Activated CD8-positive, alpha-beta memory T cell treated with anti-CD3 and anti-CD28 coated beads, Interleukin-2, amount 50 U/mL, for 4 hours (primary cell): ENCODE results near the gene IL11RA.
A peak's percentile ranks its signal among the peaks of the same experiment; 100 is the strongest.

Source experiments
- DNase-seq: peaks from one replicate; pipeline ENCODE4 v3.0.0-alpha.2; 2020

Gene IL11RA

GRCh38 chr9:34688329-34689115 lies 36.5 kb downstream of the IL11RA start:
- no peak for DNase-seq

- DNase-seq: no peak
Observed at GRCh38 chr9:34689116-34689470, 37.1 kb downstream of the IL11RA start.

GRCh38 chr9:34689512-34689911 lies 37.5 kb downstream of the IL11RA start:
- DNase-seq: no peak

- no peak for DNase-seq
Observed at GRCh38 chr9:34690983-34691935, 39.3 kb downstream of the IL11RA start, which contains the start of gene CCL19. Gene CCL19, minus strand, starts transcription at chr9:34691276. Its CDS starts 137 bp downstream, at chr9:34691139.

- no peak for DNase-seq
Observed at GRCh38 chr9:34691936-34692315, 39.9 kb downstream of the IL11RA start.

- no peak for DNase-seq
Observed at GRCh38 chr9:34693560-34693959, 41.6 kb downstream of the IL11RA start.

GRCh38 chr9:34694811-34695210 lies 42.8 kb downstream of the IL11RA start:
- no peak for DNase-seq

- DNase-seq: peak; percentile 78
Observed at GRCh38 chr9:34701023-34701768, 49.2 kb downstream of the IL11RA start.

- peak; percentile 85 for DNase-seq
Observed at GRCh38 chr9:34701769-34702736, 50.1 kb downstream of the IL11RA start.

GRCh38 chr9:34707130-34707529 lies 55.1 kb downstream of the IL11RA start:
- DNase-seq: no peak

- DNase-seq: no peak
Observed at GRCh38 chr9:34709196-34709978, 57.4 kb downstream of the IL11RA start.

- DNase-seq: no peak
Observed at GRCh38 chr9:34710023-34710422, 58.0 kb downstream of the IL11RA start, which contains the start of gene CCL21. Gene CCL21, minus strand, starts transcription at chr9:34710136. Its CDS starts 70 bp downstream, at chr9:34710066.
